ENCODE measurements around the gene ITPRIP. TPM values are rescaled to one million over a fixed set of nuclear protein-coding genes. Genes with fewer than 3 reads are reported as not detected.

Gene ITPRIP
- polyA plus RNA-seq, 1 donor (not counting 4 experiments of a cell fraction or from before 2014, with no cell fraction given), result 12.1 TPM

DNA sequence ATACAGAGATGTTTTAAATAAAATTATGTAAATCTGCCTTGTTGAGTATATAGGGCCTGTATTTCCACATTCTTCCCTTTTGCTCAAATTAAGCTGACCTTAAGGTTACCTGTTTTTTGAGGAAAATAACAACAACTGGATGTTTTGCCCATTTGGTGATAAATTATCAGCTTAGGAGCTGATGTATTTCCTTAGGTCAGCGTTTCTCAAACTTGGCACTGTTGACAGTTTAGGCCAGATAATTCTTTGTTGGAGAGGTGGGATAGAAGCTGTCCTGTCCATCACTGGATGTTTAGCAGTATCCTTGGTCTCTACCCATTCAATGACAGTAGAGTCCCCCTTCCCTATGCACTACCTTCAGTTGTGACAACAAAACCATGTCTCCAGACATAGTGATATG lies 62.1 kb downstream of the ITPRIP start:
- Histone ChIP-seq H3K4me1 (ENCODE audit: control insufficient read depth, extremely low read depth, insufficient read depth, low read length) (peaks cover 16% of the 10 kb centered on the region), H2AFZ (ENCODE audit: control insufficient read depth, low read length) (no peak overlapping the region), H3K4me2 (ENCODE audit: control insufficient read depth, extremely low read depth, insufficient read depth, low read depth, low read length) (peak overlapping the region; percentile 97), H3K9ac (ENCODE audit: control insufficient read depth, extremely low read depth, insufficient read depth, low read length) (peak overlapping the region; percentile 92), H4K20me1 (ENCODE audit: control insufficient read depth, extremely low read depth, insufficient read depth, low read length) (no peaks in the 10 kb centered on the region), H3K4me3 (ENCODE audit: control insufficient read depth in 2 of 3, extremely low read depth in 1 of 3, insufficient read depth in 2 of 3, low read depth in 1 of 3, low read length in 3 of 3) (no peak overlapping the region), H3K36me3 (ENCODE audit: control insufficient read depth in 2 of 2, extremely low read depth in 1 of 2, insufficient read depth in 2 of 2, low read length in 2 of 2) (peaks cover 3 to 6% of the 10 kb centered on the region in 2 experiments), H3K27ac (ENCODE audit: control insufficient read depth, insufficient read depth, low read length) (no peak overlapping the region), H3K79me2 (ENCODE audit: control insufficient read depth, insufficient read depth, low read length) (peaks cover 11% of the 10 kb centered on the region), H3K9me3 (ENCODE audit: control insufficient read depth, low read depth, low read length) (no peaks in the 10 kb centered on the region), H3K9me1 (ENCODE audit: control insufficient read depth, extremely low read depth, insufficient read depth, low read length) (no peaks in the 10 kb centered on the region), H3K27me3 (ENCODE audit: control insufficient read depth, extremely low read depth, insufficient read depth, low read length) (no peaks in the 10 kb centered on the region)
- TF ChIP-seq, protein P1, sequence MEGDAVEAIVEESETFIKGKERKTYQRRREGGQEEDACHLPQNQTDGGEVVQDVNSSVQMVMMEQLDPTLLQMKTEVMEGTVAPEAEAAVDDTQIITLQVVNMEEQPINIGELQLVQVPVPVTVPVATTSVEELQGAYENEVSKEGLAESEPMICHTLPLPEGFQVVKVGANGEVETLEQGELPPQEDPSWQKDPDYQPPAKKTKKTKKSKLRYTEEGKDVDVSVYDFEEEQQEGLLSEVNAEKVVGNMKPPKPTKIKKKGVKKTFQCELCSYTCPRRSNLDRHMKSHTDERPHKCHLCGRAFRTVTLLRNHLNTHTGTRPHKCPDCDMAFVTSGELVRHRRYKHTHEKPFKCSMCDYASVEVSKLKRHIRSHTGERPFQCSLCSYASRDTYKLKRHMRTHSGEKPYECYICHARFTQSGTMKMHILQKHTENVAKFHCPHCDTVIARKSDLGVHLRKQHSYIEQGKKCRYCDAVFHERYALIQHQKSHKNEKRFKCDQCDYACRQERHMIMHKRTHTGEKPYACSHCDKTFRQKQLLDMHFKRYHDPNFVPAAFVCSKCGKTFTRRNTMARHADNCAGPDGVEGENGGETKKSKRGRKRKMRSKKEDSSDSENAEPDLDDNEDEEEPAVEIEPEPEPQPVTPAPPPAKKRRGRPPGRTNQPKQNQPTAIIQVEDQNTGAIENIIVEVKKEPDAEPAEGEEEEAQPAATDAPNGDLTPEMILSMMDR (optimal IDR thresholded peaks at IDR 0.05 in 1 of 3, IDR thresholded peaks at IDR 0.05 in 1 of 3, conservative IDR thresholded peaks at IDR 0.05 in 1 of 3; ENCODE audit: extremely low read depth in 1 of 3, insufficient read depth in 2 of 3, low read length in 3 of 3), result no peak
- no peak for TF ChIP-seq EZH2 (IDR thresholded peaks at IDR 0.05; ENCODE audit: low read length)
- FAIRE-seq, result no peak
- DNase-seq (ENCODE audit: low read depth, low spot score), result no peak
- dilution Hi-C loops (cut with MboI; ENCODE audit: extremely low pct_ligation_motif_present, low sequenced_read_pairs), result no loop called here

DNA sequence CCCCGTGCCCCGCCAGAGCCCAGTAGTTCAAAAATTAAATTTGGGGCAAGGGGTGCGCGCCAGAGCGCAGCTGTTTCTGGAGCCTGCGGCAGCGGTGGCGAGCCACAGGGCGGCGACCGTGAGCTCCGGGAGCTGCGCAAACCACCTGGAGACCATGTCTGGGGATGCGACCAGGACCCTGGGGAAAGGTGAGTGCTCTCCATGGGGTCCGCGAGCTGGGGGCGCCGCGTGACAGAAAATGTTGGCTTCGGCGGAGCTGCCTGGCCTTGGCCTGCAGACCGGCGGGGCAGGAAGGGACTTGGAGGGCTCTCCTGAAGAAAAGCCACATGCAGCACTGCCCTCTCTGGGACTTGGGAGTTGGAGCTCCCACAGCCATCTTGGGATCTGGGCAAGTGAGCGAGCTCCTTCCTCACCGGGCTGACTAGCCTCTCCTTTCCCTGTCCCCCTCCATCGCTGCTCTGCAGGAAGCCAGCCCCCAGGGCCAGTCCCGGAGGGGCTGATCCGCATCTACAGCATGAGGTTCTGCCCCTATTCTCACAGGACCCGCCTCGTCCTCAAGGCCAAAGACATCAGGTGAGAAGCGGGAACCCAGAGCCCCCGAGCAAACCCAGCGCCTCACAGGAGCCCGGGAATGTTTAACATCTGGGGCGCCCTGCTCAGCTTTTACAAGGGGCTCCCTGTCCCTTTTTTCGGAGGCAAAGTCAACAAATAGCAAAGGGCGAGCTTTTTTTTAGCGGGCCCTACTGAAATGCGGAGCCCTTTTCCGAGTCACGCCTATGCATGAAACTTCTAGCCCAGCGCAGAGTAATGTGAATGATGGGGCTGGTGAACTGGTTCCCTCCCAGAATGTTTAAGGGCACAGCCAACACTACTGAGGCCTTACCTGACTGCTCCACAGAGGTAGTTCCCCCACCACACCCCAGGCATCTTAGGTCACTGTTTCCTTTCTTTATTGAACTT lies 63.2 kb downstream of the ITPRIP start:
- DNase-seq (ENCODE audit: low read depth, low spot score), result no peak
- Histone ChIP-seq H2AFZ (ENCODE audit: control insufficient read depth, low read length) (peak overlapping the region; percentile 97), H3K4me2 (ENCODE audit: control insufficient read depth, extremely low read depth, insufficient read depth, low read depth, low read length) (peak overlapping the region; percentile 97), H3K9me3 (ENCODE audit: control insufficient read depth, low read depth, low read length) (no peaks in the 10 kb centered on the region), H3K36me3 (ENCODE audit: control insufficient read depth in 2 of 2, extremely low read depth in 1 of 2, insufficient read depth in 2 of 2, low read length in 2 of 2) (peaks cover 3 to 6% of the 10 kb centered on the region in 2 experiments), H3K4me1 (ENCODE audit: control insufficient read depth, extremely low read depth, insufficient read depth, low read length) (peaks cover 16% of the 10 kb centered on the region), H3K27me3 (ENCODE audit: control insufficient read depth, extremely low read depth, insufficient read depth, low read length) (no peaks in the 10 kb centered on the region), H4K20me1 (ENCODE audit: control insufficient read depth, extremely low read depth, insufficient read depth, low read length) (no peaks in the 10 kb centered on the region), H3K27ac (ENCODE audit: control insufficient read depth, insufficient read depth, low read length) (peak overlapping the region; percentile 82), H3K4me3 (ENCODE audit: control insufficient read depth in 2 of 3, extremely low read depth in 1 of 3, insufficient read depth in 2 of 3, low read depth in 1 of 3, low read length in 3 of 3) (peak overlapping the region; percentile 56 to 94 (median 84)), H3K9me1 (ENCODE audit: control insufficient read depth, extremely low read depth, insufficient read depth, low read length) (no peaks in the 10 kb centered on the region), H3K9ac (ENCODE audit: control insufficient read depth, extremely low read depth, insufficient read depth, low read length) (peak overlapping the region; percentile 92), H3K79me2 (ENCODE audit: control insufficient read depth, insufficient read depth, low read length) (peaks cover 11% of the 10 kb centered on the region)
- TF ChIP-seq, protein P1 (optimal IDR thresholded peaks at IDR 0.05 in 1 of 3, IDR thresholded peaks at IDR 0.05 in 1 of 3, conservative IDR thresholded peaks at IDR 0.05 in 1 of 3; ENCODE audit: extremely low read depth in 1 of 3, insufficient read depth in 2 of 3, low read length in 3 of 3), result peak; percentile 83 to 99 (median 84)
- TF ChIP-seq EZH2 (IDR thresholded peaks at IDR 0.05; ENCODE audit: low read length), result no peak
- dilution Hi-C loops (cut with MboI; ENCODE audit: extremely low pct_ligation_motif_present, low sequenced_read_pairs), result no loop called here
- no peak for FAIRE-seq
